ENCODE data around the gene ING5.

The ING5 gene

DNA sequence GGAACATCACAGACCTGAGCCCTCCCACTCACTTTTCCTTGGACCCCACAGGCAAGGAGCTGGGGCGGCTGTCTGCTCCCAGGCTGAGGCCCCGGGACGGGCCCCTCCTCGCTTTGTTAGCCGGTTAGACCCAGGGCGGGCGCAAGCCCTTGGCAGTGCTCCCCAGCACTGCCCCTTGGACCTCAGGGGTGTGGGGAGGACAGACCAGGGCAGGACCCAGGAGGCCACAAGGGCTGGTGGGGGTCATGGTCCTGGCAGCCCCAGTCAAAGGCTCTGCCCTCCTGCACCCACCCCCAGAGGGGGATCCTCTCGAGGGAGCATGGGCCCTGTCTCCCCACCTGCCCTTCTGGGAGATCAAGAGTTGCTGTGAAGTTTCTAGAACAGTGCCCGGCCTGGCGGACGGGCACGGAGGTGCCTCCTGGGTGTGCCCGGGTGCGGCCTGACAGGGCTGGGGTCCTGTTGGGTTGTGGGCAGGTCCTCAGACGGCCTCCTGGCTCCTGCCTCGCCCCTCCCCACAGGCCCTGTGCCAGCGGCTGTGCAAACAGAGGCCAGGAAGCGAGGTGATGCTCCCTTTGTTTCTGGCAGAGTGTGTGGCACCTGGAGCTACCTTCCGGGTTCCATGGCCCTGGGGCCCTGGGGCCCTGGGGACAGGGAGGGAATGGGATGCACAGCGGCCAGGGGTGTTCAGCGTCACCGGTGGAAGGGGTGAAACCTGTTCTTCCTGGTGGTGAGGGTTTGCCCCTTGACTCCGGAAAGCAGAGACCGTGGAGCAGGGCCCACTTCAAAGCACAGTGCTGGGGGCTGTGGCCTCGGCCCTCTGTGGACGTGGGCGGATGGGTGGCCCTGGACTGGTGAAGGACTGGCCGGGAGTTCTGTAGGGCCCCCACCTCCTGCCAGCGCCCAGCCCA is 71.9 kb downstream of the ING5 start:
- no peak for TF ChIP-seq GATA1 (IDR thresholded peaks at IDR 0.05; ENCODE audit: low read depth, low read length)
- no peak for TF ChIP-seq POLR2A (IDR thresholded peaks at IDR 0.05; ENCODE audit: low read length)
- DNase-seq, result no peak

DNA sequence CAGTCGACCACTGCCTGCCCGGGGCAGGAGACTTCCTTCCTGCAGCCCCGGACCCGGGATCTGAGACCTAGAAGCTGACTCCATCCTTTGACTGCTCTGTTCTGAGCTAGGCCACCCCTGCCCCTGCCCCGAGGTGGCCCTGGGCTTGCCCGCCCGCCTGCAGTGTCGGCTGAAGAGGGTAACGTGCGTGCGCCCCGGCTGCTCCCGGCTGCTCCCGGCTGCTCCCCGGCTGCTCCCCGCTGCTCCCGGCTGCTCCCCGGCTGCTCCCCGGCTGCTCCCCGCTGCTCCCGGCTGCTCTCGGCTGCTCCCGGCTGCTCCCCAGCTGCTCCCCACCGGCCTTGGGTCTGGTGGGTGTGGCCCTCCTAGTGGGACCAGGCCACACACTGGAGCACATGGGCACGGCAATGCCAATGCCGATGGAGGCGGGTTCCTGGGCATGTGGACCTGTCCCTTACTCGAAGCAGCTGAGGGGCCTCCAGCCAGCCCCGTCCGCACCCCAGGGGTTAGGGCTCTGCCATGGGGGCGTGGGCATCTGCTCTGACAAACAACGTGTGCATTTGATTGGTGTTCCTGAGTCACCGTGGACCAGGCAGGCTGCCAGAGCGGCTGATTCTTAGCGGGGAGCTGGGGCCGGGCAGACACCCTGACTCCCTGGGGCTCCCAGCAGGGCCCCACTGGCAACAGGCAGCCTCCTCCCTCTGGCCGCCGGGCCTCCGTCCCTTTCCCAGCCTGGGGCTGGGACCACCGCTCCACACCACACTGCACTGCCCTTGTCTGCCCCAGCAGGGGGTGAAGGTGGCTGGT is 72.8 kb downstream of the ING5 start:
- no peak for TF ChIP-seq GATA1 (IDR thresholded peaks at IDR 0.05; ENCODE audit: low read depth, low read length)
- TF ChIP-seq POLR2A (IDR thresholded peaks at IDR 0.05; ENCODE audit: low read length), result no peak
- peak in 1 of 2 experiments; percentile 14 for DNase-seq

DNA sequence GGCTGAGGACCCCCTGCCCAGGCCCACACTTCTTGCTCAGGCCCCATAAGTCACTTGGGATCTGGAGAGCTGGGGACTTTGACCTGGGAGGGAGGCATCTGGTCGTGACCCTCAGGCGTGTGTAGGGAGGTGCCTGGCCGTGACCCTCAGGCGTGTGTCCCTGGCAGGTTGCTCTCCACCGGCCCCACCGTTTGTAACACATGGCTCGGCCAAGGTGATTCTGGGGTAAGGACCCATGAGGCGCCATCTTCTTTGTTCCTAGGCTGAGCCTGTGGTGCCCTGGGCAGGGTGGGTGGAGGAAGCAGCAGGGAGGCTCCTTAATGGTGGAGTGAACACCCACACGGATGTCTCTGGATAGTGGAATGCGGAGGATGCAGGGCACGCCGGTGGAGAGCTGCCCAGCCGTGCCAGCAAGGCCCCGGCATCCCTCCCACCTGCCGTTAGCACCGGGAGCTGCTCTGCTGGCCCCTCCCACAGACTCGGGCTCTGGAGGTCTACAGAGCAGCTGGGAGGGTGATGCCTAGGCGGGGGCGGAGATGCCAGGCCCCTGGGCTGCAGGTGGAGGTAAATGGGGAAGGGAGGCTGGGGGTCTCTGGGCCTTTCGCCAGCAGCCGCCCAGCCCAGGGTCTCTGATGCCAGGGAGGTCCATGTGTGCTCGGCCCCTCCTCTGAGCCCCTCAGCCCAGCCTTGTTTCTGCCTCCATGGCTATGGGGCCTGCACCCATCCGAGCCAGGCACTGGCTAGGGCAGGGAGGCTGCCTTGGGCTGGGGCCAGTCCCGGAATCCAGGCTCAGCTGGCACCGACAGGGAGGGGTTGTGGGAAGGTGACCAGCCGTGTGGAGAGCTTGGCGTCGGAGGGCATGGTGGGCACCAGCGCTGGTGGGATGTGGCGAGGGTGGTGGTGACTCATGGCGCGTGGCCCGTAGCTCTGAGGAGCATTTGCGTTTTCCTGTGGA is 73.7 kb downstream of the ING5 start:
- TF ChIP-seq GATA1 (IDR thresholded peaks at IDR 0.05; ENCODE audit: low read depth, low read length) (no peak), POLR2A (IDR thresholded peaks at IDR 0.05; ENCODE audit: low read length) (no peak)
- no peak for DNase-seq

DNA sequence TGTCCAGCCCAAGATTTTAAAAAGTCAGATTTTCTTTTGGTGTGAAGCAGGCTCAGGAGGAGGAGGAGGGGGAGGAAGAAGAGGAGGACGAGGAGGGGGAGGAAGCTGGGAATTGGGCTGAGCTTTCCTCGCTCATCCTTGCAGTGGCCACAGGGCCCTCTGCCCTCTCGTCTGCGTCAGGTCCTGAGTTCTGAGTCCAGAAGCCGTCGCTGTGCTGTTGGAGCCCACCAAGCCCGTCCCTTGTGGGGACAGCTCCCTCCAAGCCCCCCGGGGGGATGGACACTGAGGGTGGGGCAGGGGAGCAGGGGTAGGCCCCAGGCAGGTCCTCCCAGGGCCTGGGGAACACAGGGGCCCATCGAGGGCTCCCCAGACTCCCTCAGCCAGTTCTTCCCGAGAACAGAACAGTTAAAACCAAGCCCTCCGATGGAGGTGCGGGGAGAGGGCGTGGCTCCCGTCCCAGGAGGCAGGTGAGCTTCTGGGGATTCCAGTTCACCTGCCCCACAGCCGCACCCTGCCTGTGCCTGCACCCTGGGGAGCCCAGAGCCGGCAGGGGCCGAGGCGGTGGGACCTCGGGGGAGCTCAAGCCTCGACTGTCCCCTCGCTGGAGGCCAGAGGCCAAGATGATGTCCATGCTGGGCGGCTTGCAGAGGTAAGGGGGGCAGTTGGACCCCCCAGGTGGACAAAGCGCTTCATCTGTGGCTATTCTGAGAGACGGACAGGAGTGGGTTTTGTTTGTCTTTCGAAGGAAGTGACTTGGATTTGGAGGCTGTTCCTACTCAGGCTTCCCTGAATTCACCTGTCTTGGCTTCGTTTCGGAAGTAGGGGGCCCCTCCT is 74.7 kb downstream of the ING5 start, which contains the start of gene GAL3ST2:
GAL3ST2 (plus strand) TSS at position 487 of the 834 bp plus-strand sequence; CDS start at position 621, 134 bp downstream.
- no peak for DNase-seq
- TF ChIP-seq POLR2A (IDR thresholded peaks at IDR 0.05; ENCODE audit: low read length) (no peak), GATA1 (IDR thresholded peaks at IDR 0.05; ENCODE audit: low read depth, low read length) (no peak)

DNA sequence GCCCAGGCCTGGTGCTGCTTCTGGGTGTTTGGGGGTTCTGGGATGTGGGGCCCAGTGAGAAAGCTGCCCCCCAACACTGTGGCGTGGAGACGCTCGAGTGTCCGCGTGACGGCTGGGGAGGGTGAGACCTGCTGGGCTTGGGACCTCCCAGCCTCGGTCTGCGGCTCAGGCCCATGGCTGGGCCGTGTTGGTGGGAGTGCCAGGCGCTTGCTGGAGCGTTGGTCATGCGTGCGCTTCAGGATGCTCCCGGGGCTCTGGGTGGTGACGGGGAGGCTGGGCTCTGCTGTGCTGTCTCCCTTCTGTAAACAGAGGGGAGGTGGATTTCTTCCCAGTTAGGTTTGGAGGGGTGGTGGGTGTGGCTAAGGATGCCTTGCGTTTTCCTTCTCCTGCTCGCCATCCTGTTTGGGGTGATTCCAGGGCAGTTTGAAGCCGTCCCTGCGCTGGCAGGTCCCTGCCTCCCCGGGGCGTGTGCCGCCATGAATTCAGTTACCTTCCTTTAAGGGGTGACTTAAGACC is 75.4 kb downstream of the ING5 start:
- no peak for TF ChIP-seq GATA1 (IDR thresholded peaks at IDR 0.05; ENCODE audit: low read depth, low read length)
- TF ChIP-seq POLR2A (IDR thresholded peaks at IDR 0.05; ENCODE audit: low read length), result no peak
- no peak for DNase-seq

DNA sequence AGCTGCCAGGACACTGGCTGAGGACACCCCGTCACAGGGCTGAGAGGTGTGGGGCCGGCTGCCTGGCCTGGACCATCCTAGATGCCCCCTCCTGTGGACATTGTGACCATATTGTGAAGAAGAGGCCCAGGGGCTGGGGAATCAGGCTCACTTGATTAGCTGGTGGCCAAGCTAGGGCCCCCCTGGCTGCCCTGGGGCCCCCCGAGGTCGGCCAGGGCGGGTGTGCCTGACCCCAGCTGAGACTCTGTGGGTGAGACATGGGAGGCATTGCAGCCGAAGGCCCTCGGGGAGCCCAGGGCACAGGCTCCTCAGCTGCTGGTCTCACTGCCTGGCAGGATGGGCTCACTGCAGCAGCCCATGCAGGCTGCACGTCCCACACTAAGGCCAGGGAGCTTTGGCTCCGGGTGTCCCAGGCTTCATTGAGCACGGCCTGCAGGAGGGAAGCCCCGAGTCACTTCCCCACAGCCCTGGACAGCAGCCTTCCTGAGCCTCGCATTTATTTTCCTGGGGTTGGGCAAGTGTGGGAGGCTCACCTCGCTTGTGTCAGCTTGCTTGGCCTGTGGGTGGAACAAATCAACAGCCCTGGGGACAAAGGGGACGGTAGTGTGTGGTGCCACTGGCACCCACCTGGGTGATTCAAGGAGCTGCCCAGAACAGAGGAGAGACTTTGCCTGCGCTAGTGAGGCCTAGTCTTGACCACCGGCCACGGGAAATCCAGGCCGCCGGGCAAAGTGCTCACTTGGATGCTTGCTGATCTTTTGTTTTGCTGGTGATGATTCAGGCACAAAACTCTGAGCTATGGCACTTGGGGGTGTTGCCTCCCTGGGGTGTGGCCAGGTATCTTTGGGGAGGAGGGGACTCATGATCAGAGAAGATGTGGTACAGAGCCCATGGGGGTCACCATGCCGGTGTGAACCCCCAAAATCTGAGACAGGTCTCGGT is 76.1 kb downstream of the ING5 start:
- DNase-seq, result no peak
- TF ChIP-seq GATA1 (IDR thresholded peaks at IDR 0.05; ENCODE audit: low read depth, low read length) (no peak), POLR2A (IDR thresholded peaks at IDR 0.05; ENCODE audit: low read length) (no peak)

Data from erythroblast (primary cell).